Neural cell (in vitro differentiated cells): ENCODE data around the gene TPD52L2. TPM values are rescaled to one million over a fixed set of nuclear protein-coding genes. Genes with fewer than 3 reads are reported as not detected.
"Not testable (repeated sequence)": the region's sequence is repeated elsewhere in the genome, so short reads cannot be mapped to it uniquely, and the experiment has no call there.

ENCODE experiments used
- H2AFZ ChIP-seq: fragments of 200-600, 300-800 bp; sonication (generic), shearing (Covaris generic); 2 replicates; pipeline ENCODE4 v1.6.0; 2014; ENCODE audit warnings: low read depth, mild to moderate bottlenecking, antibody characterized with exemption, low read length, moderate library complexity
- H3F3A ChIP-seq: fragments of 200-600 bp; shearing (Covaris generic); 2 replicates; pipeline ENCODE4 v1.6.1; 2016; ENCODE audit warnings: mild to moderate bottlenecking, moderate library complexity, mixed read lengths, antibody characterized with exemption, low read length; ENCODE audit not compliant: insufficient read depth, poor library complexity, severe bottlenecking
- H3K27ac ChIP-seq: fragments of 200-600, 300-800 bp; sonication (generic), shearing (Covaris generic); 2 replicates; pipeline ENCODE4 v1.5.1; 2014; ENCODE audit warnings: mild to moderate bottlenecking, low read length, moderate library complexity
- H3K27me3 ChIP-seq: fragments of 300-800, 200-600 bp; sonication (generic), shearing (Covaris generic); 2 replicates; pipeline ENCODE4 v1.6.0; 2014; ENCODE audit warnings: mild to moderate bottlenecking, low read depth, low read length, moderate library complexity; ENCODE audit not compliant: insufficient read depth
- H3K36me3 ChIP-seq: fragments of 300-800, 200-600 bp; sonication (generic), shearing (Covaris generic); 2 replicates; pipeline ENCODE4 v1.5.1; 2014; ENCODE audit warnings: mild to moderate bottlenecking, antibody characterized with exemption, low read length, moderate library complexity; ENCODE audit not compliant: insufficient read depth
- H3K4me2 ChIP-seq: fragments of 300-800, 200-600 bp; sonication (generic), shearing (Covaris generic); 2 replicates; pipeline ENCODE4 v1.6.0; 2014; ENCODE audit warnings: mild to moderate bottlenecking, low read length
- H3K4me3 ChIP-seq: fragments of 300-800, 200-600 bp; sonication (generic), shearing (Covaris generic); 2 replicates; pipeline ENCODE4 v1.5.1; 2014; ENCODE audit warnings: mild to moderate bottlenecking, low read length, moderate library complexity
- H3K79me2 ChIP-seq: fragments of 200-600 bp; shearing (Covaris generic); replicated peaks from 2 replicates; pipeline ENCODE4 v1.6.0; 2014; ENCODE audit warnings: mild to moderate bottlenecking, low read length, moderate library complexity; ENCODE audit not compliant: insufficient read depth
- H3K9ac ChIP-seq: fragments of 300-800, 200-600 bp; sonication (generic), shearing (Covaris generic); 2 replicates; pipeline ENCODE4 v1.6.1; 2016; ENCODE audit warnings: mild to moderate bottlenecking, low read length, mixed read lengths
- H3K9me2 ChIP-seq: fragments of 200-600 bp; shearing (Covaris generic); 2 replicates; pipeline ENCODE4 v1.6.1; 2016; ENCODE audit warnings: mild to moderate bottlenecking, low read length, mixed read lengths; ENCODE audit not compliant: insufficient read depth
- H3K9me3 ChIP-seq: fragments of 200-600, 300-800 bp; sonication (generic), shearing (Covaris generic); 2 replicates; pipeline ENCODE4 v1.6.1; 2016; ENCODE audit warnings: mild to moderate bottlenecking, mixed run types, low read length, moderate library complexity, mixed read lengths
- H4K20me1 ChIP-seq: fragments of 200-600 bp; shearing (Covaris generic); 2 replicates; pipeline ENCODE4 v1.6.1; 2016; ENCODE audit warnings: mild to moderate bottlenecking, mixed run types; ENCODE audit not compliant: insufficient read depth
- CTCF ChIP-seq: fragments of 450-650 bp; IDR thresholded peaks from 2 replicates; pipeline ENCODE4 v1.5.1; 2014; ENCODE audit warnings: antibody characterized with exemption, mild to moderate bottlenecking, moderate library complexity; ENCODE audit not compliant: poor library complexity, severe bottlenecking
- EP300 ChIP-seq: fragments of 450-650 bp; conservative IDR thresholded peaks from 2 replicates; pipeline ENCODE4 v1.6.1; 2014; ENCODE audit warnings: antibody characterized with exemption, mild to moderate bottlenecking, moderate library complexity; ENCODE audit not compliant: poor library complexity, severe bottlenecking
- EZH2 ChIP-seq: fragments of 200-600, 300-800 bp; shearing (Covaris generic), sonication (generic); IDR thresholded peaks from 2 replicates; pipeline ENCODE4 v1.6.1; 2014; ENCODE audit warnings: antibody characterized with exemption, low read length, borderline replicate concordance, mild to moderate bottlenecking; ENCODE audit not compliant: insufficient read depth, poor library complexity, severe bottlenecking
- MXI1 ChIP-seq: fragments of 450-650 bp; conservative IDR thresholded peaks from 2 replicates; pipeline ENCODE4 v1.6.1; 2014; ENCODE audit warnings: antibody characterized with exemption, mild to moderate bottlenecking; ENCODE audit not compliant: poor library complexity, severe bottlenecking
- POLR2AphosphoS5 ChIP-seq: IDR thresholded peaks from 2 replicates; pipeline ENCODE4 v1.6.1; 2012
- RAD21 ChIP-seq: fragments of 450-650 bp; conservative IDR thresholded peaks from 2 replicates; pipeline ENCODE4 v1.6.1; 2014; ENCODE audit warnings: antibody characterized with exemption, mild to moderate bottlenecking, moderate library complexity
- REST ChIP-seq: IDR thresholded peaks from 2 replicates; pipeline ENCODE4 v1.6.1; 2012; ENCODE audit warnings: borderline replicate concordance
- SMC3 ChIP-seq: fragments of 450-650 bp; conservative IDR thresholded peaks from 2 replicates; pipeline ENCODE4 v1.6.1; 2014; ENCODE audit warnings: antibody characterized with exemption, mild to moderate bottlenecking, moderate library complexity; ENCODE audit not compliant: poor library complexity
- TAF1 ChIP-seq: IDR thresholded peaks from 2 replicates; pipeline ENCODE4 v1.6.1; 2012; ENCODE audit warnings: low read depth
- polyA plus RNA-seq: library from polyadenylated mRNA; depleted of rRNA; stranded (reverse); fragments of >200 nt; gene quantifications from 2 replicates; pipeline ENCODE4 v1.2.3, GENCODE V29; 2014

The TPD52L2 gene
- polyA plus RNA-seq, 1 donor from 2014 or later, result 142 TPM

- H3K36me3 ChIP-seq, result no peaks in the 10 kb centered on the region
- no peaks in the 10 kb centered on the region for H3K27me3 ChIP-seq
- H3K4me3 ChIP-seq, result peak overlapping the region; percentile 99
- no peaks in the 10 kb centered on the region for H3K9me2 ChIP-seq
- peak overlapping the region; percentile 76 for H3K9ac ChIP-seq
- H3K4me2 ChIP-seq, result peak overlapping the region; percentile 78
- peak overlapping the region; percentile 66 for H2AFZ ChIP-seq
- peak overlapping the region; percentile 75 for H3K27ac ChIP-seq
- no peak for TF ChIP-seq TAF1
- TF ChIP-seq MXI1, result no peak
- peak; percentile 43 for TF ChIP-seq POLR2AphosphoS5
- TF ChIP-seq EP300, result no peak
- no peak for TF ChIP-seq EZH2
- TF ChIP-seq RAD21, result peak; percentile 87
- TF ChIP-seq CTCF, result peak; percentile 87
- peak; percentile 83 for TF ChIP-seq SMC3
- TF ChIP-seq REST, result no peak
- no peaks in the 10 kb centered on the region for H3K9me3 ChIP-seq
- H3K79me2 ChIP-seq, result peaks cover 14% of the 10 kb centered on the region
- H4K20me1 ChIP-seq, result no peaks in the 10 kb centered on the region
- H3F3A ChIP-seq, result no peaks in the 10 kb centered on the region
These were observed 1.1 kb upstream of the TPD52L2 start for GRCh38 chr20:63863798-63864544.

GRCh38 chr20:63864545-63864977 lies 509 bp upstream of the TPD52L2 start:
- peak overlapping the region; percentile 78 for H3K4me2 ChIP-seq
- H3K9me3 ChIP-seq, result no peaks in the 10 kb centered on the region
- H2AFZ ChIP-seq, result peak overlapping the region; percentile 66
- no peaks in the 10 kb centered on the region for H3K36me3 ChIP-seq
- peak overlapping the region; percentile 76 for H3K9ac ChIP-seq
- peaks cover 14% of the 10 kb centered on the region for H3K79me2 ChIP-seq
- no peaks in the 10 kb centered on the region for H4K20me1 ChIP-seq
- no peak for TF ChIP-seq POLR2AphosphoS5
- peak; percentile 57 for TF ChIP-seq SMC3
- TF ChIP-seq EP300, result no peak
- TF ChIP-seq MXI1, result no peak
- TF ChIP-seq TAF1, result no peak
- no peak for TF ChIP-seq EZH2
- TF ChIP-seq CTCF, result peak; percentile 60
- TF ChIP-seq RAD21, result no peak
- peak; percentile 1 for TF ChIP-seq REST
- H3K27me3 ChIP-seq, result no peaks in the 10 kb centered on the region
- peak overlapping the region; percentile 99 for H3K4me3 ChIP-seq
- H3F3A ChIP-seq, result no peaks in the 10 kb centered on the region
- H3K27ac ChIP-seq, result peak overlapping the region; percentile 75
- H3K9me2 ChIP-seq, result no peaks in the 10 kb centered on the region

GRCh38 chr20:63867042-63867441 lies 2.0 kb downstream of the TPD52L2 start:
- not testable (repeated sequence) for H3K4me2 ChIP-seq, H2AFZ ChIP-seq, H4K20me1 ChIP-seq, H3F3A ChIP-seq, H3K36me3 ChIP-seq, H3K9me3 ChIP-seq, H3K27me3 ChIP-seq, H3K9ac ChIP-seq, H3K4me3 ChIP-seq, H3K9me2 ChIP-seq, H3K27ac ChIP-seq
- peaks cover 14% of the 10 kb centered on the region for H3K79me2 ChIP-seq
